Measurements from ENCODE around the gene MYO5C. TPM values are rescaled to one million over a fixed set of nuclear protein-coding genes. Genes with fewer than 3 reads are reported as not detected.

MYO5C gene
- total RNA-seq, 6 experiments from 2014 or later: 0.02 to 0.10 TPM; not detected in 4

GRCh38 chr15:52324109-52324508, 28.5 kb upstream of the MYO5C start:
- H3K9me3 Mint-ChIP-seq: no peaks in the 10 kb centered on the region
- H3K27me3 Mint-ChIP-seq (ENCODE audit: insufficient read depth): no peaks in the 10 kb centered on the region; the same call in 1 of the 2 replicates
- no peak overlapping the region; the same call in 1 of the 2 replicates for H3K27ac Mint-ChIP-seq
- peaks cover 14% of the 10 kb centered on the region for H3K4me1 Mint-ChIP-seq (ENCODE audit: low read depth)
- DNase-seq: no peak
- no peak for TF ChIP-seq CTCF (IDR thresholded peaks at IDR 0.05)
- H3K4me3 Mint-ChIP-seq: no peak overlapping the region
- peaks cover 11% of the 10 kb centered on the region for H3K36me3 Mint-ChIP-seq (ENCODE audit: low read depth)

GRCh38 chr15:52318729-52319500, 23.3 kb upstream of the MYO5C start:
- H3K27ac Mint-ChIP-seq: no peak overlapping the region
- no peak overlapping the region for H3K4me3 Mint-ChIP-seq
- H3K27me3 Mint-ChIP-seq (ENCODE audit: insufficient read depth): no peaks in the 10 kb centered on the region; the same call in 1 of the 2 replicates
- H3K36me3 Mint-ChIP-seq (ENCODE audit: low read depth): peaks cover 32% of the 10 kb centered on the region
- no peaks in the 10 kb centered on the region for H3K4me1 Mint-ChIP-seq (ENCODE audit: low read depth)
- no peaks in the 10 kb centered on the region for H3K9me3 Mint-ChIP-seq
- TF ChIP-seq CTCF (IDR thresholded peaks at IDR 0.05): no peak
- no peak for DNase-seq

- Mint-ChIP-seq H3K27ac (no peak overlapping the region), H3K4me3 (no peak overlapping the region), H3K4me1 (ENCODE audit: low read depth) (no peaks in the 10 kb centered on the region), H3K36me3 (ENCODE audit: low read depth) (peaks cover 26% of the 10 kb centered on the region), H3K27me3 (ENCODE audit: insufficient read depth) (no peaks in the 10 kb centered on the region; the same call in 1 of the 2 replicates), H3K9me3 (no peaks in the 10 kb centered on the region)
- no peak for DNase-seq
- no peak for TF ChIP-seq CTCF (IDR thresholded peaks at IDR 0.05)
Observed at GRCh38 chr15:52317688-52318087, 22.1 kb upstream of the MYO5C start.

- peaks cover 26% of the 10 kb centered on the region for H3K36me3 Mint-ChIP-seq (ENCODE audit: low read depth)
- H3K4me3 Mint-ChIP-seq: no peak overlapping the region
- DNase-seq: no peak
- no peaks in the 10 kb centered on the region for H3K4me1 Mint-ChIP-seq (ENCODE audit: low read depth)
- H3K9me3 Mint-ChIP-seq: no peaks in the 10 kb centered on the region
- TF ChIP-seq CTCF (IDR thresholded peaks at IDR 0.05): no peak
- H3K27me3 Mint-ChIP-seq (ENCODE audit: insufficient read depth): no peaks in the 10 kb centered on the region; the same call in 1 of the 2 replicates
- H3K27ac Mint-ChIP-seq: no peak overlapping the region
Observed at GRCh38 chr15:52317022-52317421, 21.4 kb upstream of the MYO5C start.

GRCh38 chr15:52309154-52309548, 13.5 kb upstream of the MYO5C start:
- Mint-ChIP-seq H3K9me3 (no peaks in the 10 kb centered on the region), H3K27me3 (ENCODE audit: insufficient read depth) (no peaks in the 10 kb centered on the region; the same call in 1 of the 2 replicates), H3K4me3 (no peak overlapping the region), H3K27ac (no peak overlapping the region), H3K4me1 (ENCODE audit: low read depth) (peaks cover 52% of the 10 kb centered on the region), H3K36me3 (ENCODE audit: low read depth) (peaks cover 20% of the 10 kb centered on the region)
- no peak for DNase-seq
- no peak for TF ChIP-seq CTCF (IDR thresholded peaks at IDR 0.05)
